GM12878 (cell line): Measurements from ENCODE around the gene RAPGEF6. TPM values are rescaled to one million over a fixed set of nuclear protein-coding genes. Genes with fewer than 3 reads are reported as not detected.

ENCODE experiments used
- ATAC-seq: fragments of 200-7000 bp; cut with Tn5 transposase; 3 replicates; pipeline ENCODE4 v1.9.1; 2020; ENCODE audit warnings: mild to moderate bottlenecking, moderate library complexity
- BruUV-seq: library from RNA; stranded (reverse); fragments of 400-500 nt; replicated peaks from 2 replicates; lab custom pipeline; 2021; lab: Mats Ljungman, UMichigan
- CTCF ChIA-PET: fragments of 300-600 bp; sonication (Branson Sonifier 250); formaldehyde crosslinking; extraction: SDS; loops from one replicate; lab custom pipeline; 2021; ENCODE audit warnings: inconsistent platforms; lab: Yijun Ruan, JAX
- POLR2A ChIA-PET: fragments of 350-600 bp; formaldehyde crosslinking; extraction: SDS; loops from one replicate; lab custom pipeline; 2021; ENCODE audit warnings: inconsistent platforms; lab: Charles Lee
- RAD21 ChIA-PET: fragments of 300-600 bp; sonication (Branson Sonifier 250); formaldehyde crosslinking; loops from one replicate; lab custom pipeline; 2023; ENCODE audit warnings: antibody characterized with exemption; ENCODE audit not compliant: unreplicated experiment; lab: Charles Lee
- SMC1A ChIA-PET: fragments of 300-600 bp; sonication (Branson Sonifier 250); formaldehyde crosslinking; loops from one replicate; lab custom pipeline; 2023; ENCODE audit not compliant: unreplicated experiment, uncharacterized antibody; lab: Charles Lee
- DNase-seq: peaks from one replicate; pipeline ENCODE4 v3.0.0-alpha.2; 2011; ENCODE audit warnings: low read depth, low spot score
- FAIRE-seq: peaks from 3 replicates; lab custom pipeline; 2011; peaks lifted over from hg19 to GRCh38; lab: Jason Lieb, UNC
- H2AFZ ChIP-seq: 2 replicates; pipeline ENCODE4 v1.6.0; 2011; ENCODE audit warnings: low read depth, low read length, control low read depth; ENCODE audit not compliant: control insufficient read depth
- H3K27ac ChIP-seq: 2 replicates; pipeline ENCODE4 v1.5.1; 2011; ENCODE audit warnings: control low read depth; ENCODE audit not compliant: control insufficient read depth, insufficient read depth
- H3K27me3 ChIP-seq, 2 experiments: replicated peaks in 1 of 2; 2 replicates each; pipeline versions ENCODE4 v1.6.0 to v1.6.1; 2011; ENCODE audit warnings: low read length in 1 of 2; ENCODE audit not compliant: control insufficient read depth in 2 of 2, insufficient read depth in 2 of 2
- H3K36me3 ChIP-seq, 2 experiments: 2 replicates each; pipeline ENCODE4 v1.5.1; 2011; ENCODE audit warnings: low read length in 1 of 2; ENCODE audit not compliant: control insufficient read depth in 2 of 2, insufficient read depth in 2 of 2
- H3K4me1 ChIP-seq: 2 replicates; pipeline ENCODE4 v1.6.1; 2011; ENCODE audit warnings: mild to moderate bottlenecking, low read length, moderate library complexity, mixed read lengths; ENCODE audit not compliant: control insufficient read depth, insufficient read depth
- H3K4me2 ChIP-seq: 2 replicates; pipeline ENCODE4 v1.6.0; 2011; ENCODE audit warnings: control low read depth; ENCODE audit not compliant: control insufficient read depth, insufficient read depth
- H3K4me3 ChIP-seq: fragments of 200-600 bp; sonication (generic); 2 replicates; pipeline ENCODE4 v1.5.1; 2016
- H3K79me2 ChIP-seq: 2 replicates; pipeline ENCODE4 v1.6.0; 2011; ENCODE audit warnings: low read length; ENCODE audit not compliant: control insufficient read depth, insufficient read depth
- H3K9ac ChIP-seq: 2 replicates; pipeline ENCODE4 v1.8.0; 2011; ENCODE audit warnings: low read length, control low read depth, mixed read lengths; ENCODE audit not compliant: control insufficient read depth, insufficient read depth
- H3K9me3 ChIP-seq: replicated peaks from 3 replicates; pipeline ENCODE4 v1.5.1; 2011; ENCODE audit warnings: mild to moderate bottlenecking, low read length; ENCODE audit not compliant: control insufficient read depth, insufficient read depth
- H4K20me1 ChIP-seq: 2 replicates; pipeline ENCODE4 v1.6.0; 2011; ENCODE audit not compliant: control insufficient read depth, insufficient read depth
- BCL11A ChIP-seq: IDR thresholded peaks from 2 replicates; pipeline ENCODE4 v1.6.1; 2011; ENCODE audit warnings: low read depth, low read length
- E2F8 ChIP-seq: fragments of 450-650 bp; IDR thresholded peaks from 2 replicates; pipeline ENCODE4 v1.6.1; 2018; ENCODE audit warnings: mild to moderate bottlenecking, low read depth, moderate library complexity; ENCODE audit not compliant: partially characterized antibody
- EP300 ChIP-seq, 2 experiments: fragments of 150-350 bp in 1 of 2; IDR thresholded peaks; 2 replicates each; pipeline ENCODE4 v1.6.1; 2011 to 2012; ENCODE audit warnings: low read depth in 2 of 2, low read length in 2 of 2, borderline replicate concordance in 1 of 2, improper control_type of control experiment in 1 of 2, inconsistent platforms in 1 of 2; ENCODE audit not compliant: control insufficient read depth in 1 of 2
- MTA2 ChIP-seq: fragments of 450-650 bp; IDR thresholded peaks from 2 replicates; pipeline ENCODE4 v1.6.1; 2016; ENCODE audit warnings: low read depth, mild to moderate bottlenecking, moderate library complexity
- NR2F1 ChIP-seq: fragments of 450-650 bp; conservative IDR thresholded peaks from 2 replicates; pipeline ENCODE4 v1.6.1; 2017; ENCODE audit warnings: mild to moderate bottlenecking
- POLR2AphosphoS2 ChIP-seq: IDR thresholded peaks from 2 replicates; pipeline ENCODE4 v1.6.1; 2011; ENCODE audit warnings: low read depth, mild to moderate bottlenecking, low read length, improper control_type of control experiment, moderate library complexity
- RAD21 ChIP-seq: IDR thresholded peaks from 2 replicates; pipeline ENCODE4 v1.6.1; 2011; ENCODE audit warnings: mild to moderate bottlenecking, low read depth, low read length, moderate library complexity; ENCODE audit not compliant: insufficient read depth
- RCOR1 ChIP-seq: conservative IDR thresholded peaks from 2 replicates; pipeline ENCODE4 v1.6.1; 2012; ENCODE audit warnings: low read depth, low read length, improper control_type of control experiment
- RELB ChIP-seq: fragments of 450-650 bp; IDR thresholded peaks from 2 replicates; pipeline ENCODE4 v1.6.1; 2017; ENCODE audit warnings: low read depth, mild to moderate bottlenecking, moderate library complexity
- SMC3 ChIP-seq: IDR thresholded peaks from 2 replicates; pipeline ENCODE4 v1.6.1; 2011; ENCODE audit warnings: low read length, improper control_type of control experiment, borderline replicate concordance
- STAT1 ChIP-seq: fragments of 450-650 bp; conservative IDR thresholded peaks from 2 replicates; pipeline ENCODE4 v1.6.1; 2014; ENCODE audit warnings: antibody characterized with exemption, mild to moderate bottlenecking
- SUZ12 ChIP-seq: fragments of 200-600 bp; sonication (generic); IDR thresholded peaks from one replicate; pipeline ENCODE4 v1.6.1; 2018; ENCODE audit warnings: antibody characterized with exemption, mild to moderate bottlenecking; ENCODE audit not compliant: unreplicated experiment
- YY1 ChIP-seq: IDR thresholded peaks from 2 replicates; pipeline ENCODE4 v1.6.1; 2011; ENCODE audit warnings: low read depth, mild to moderate bottlenecking, low read length
- ZNF274 ChIP-seq: IDR thresholded peaks from one replicate; pipeline ENCODE4 v1.8.0; 2011; ENCODE audit not compliant: insufficient read length, insufficient read depth
- WGBS: methylation state at CpG from one replicate; pipeline ENCODE4 v1.1.6; 2016; ENCODE audit warnings: low lambda C conversion rate; ENCODE audit not compliant: insufficient replicate concordance, insufficient coverage; ENCODE audit errors: missing lambda C conversion rate; 5-methylcytosine and 5-hydroxymethylcytosine counted together
- in situ Hi-C: fragments of 300-500 bp; cut with MboI; formaldehyde crosslinking; loops from 9 replicates; pipeline ENCODE4 v1.14.3; 2018; ENCODE audit warnings: mixed read lengths
- intact Hi-C: fragments of 100-400 bp; cut with micrococcal nuclease; formaldehyde crosslinking; loops from one replicate; pipeline ENCODE4 v1.14.2; 2022; ENCODE audit not compliant: unreplicated experiment
- polyA plus RNA-seq, 11 experiments: library from polyadenylated mRNA; depleted of rRNA in 4 of 11; unstranded in 6 of 11; stranded (reverse) in 5 of 11; fragments of >200 nt; fragmentation: Nextera tagmentation in 4 of 11; fragmentation: Illumina TruSeq in 1 of 11; extraction: Ambion mirVana in 4 of 11; extraction: Trizol in 1 of 11; gene quantifications; 1 replicate in 1 of 11; 2 replicates in 10 of 11; pipeline versions ENCODE4 v1.2.1 to v1.2.3, GENCODE V29; 2011 to 2016; ENCODE audit warnings: inconsistent platforms in 2 of 11, missing spikeins in 2 of 11, low read depth in 1 of 11
- total RNA-seq, 4 experiments: library from RNA; depleted of rRNA in 3 of 4; stranded (reverse); fragments of >200 nt in 3 of 4; fragmentation: Illumina TruSeq in 1 of 4; extraction: Trizol in 1 of 4; gene quantifications; 2 replicates each; pipeline versions ENCODE4 v1.2.1 to v1.2.3, GENCODE V29; 2013 to 2021
- TF ChIP-seq, protein P1 (sequence below): fragments of 150-350 bp; IDR thresholded peaks from 2 replicates; pipeline ENCODE4 v1.6.1; 2016; ENCODE audit warnings: low read depth, low read length

Gene RAPGEF6
- total and polyA plus RNA-seq, 10 of the 15 experiments (the other 5 are each of a cell fraction or from before 2014, with no cell fraction given) = 2.9 to 24.0 (median 14.2) TPM

DNA sequence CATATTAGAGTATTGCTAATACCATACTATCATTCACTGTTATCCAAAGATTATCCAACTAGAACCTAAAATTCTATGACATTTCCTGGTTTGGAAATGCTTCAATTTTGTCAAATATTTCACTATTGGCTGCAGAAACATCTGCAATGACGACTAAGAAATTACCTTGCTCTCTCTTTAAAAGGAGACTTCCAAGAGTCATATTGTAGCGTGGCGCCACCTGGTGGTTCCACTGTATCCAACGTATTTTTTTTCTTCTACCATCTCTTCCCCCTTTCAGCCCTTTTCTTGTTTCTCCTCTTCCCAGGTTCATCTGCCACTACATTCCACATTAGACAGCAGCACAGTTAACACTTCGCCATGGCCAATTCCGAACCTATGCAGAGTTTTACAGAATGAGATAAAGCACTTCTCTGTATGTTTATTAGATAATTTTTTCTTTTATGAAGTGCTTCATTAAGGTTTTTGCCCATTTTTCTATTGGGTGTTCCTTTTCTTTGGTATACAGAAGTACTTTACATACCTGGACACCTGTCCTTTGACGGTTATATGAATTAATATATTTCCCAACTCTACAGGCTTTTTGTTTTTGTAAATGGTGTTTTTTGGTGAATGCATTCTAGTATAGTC lies 217.7 kb downstream of the RAPGEF6 start:
- H3K4me2 ChIP-seq = peak overlapping the region; percentile 72; the same call in 1 of the 2 replicates
- H3K4me1 ChIP-seq = peaks cover 18% of the 10 kb centered on the region
- ChIA-PET POLR2A (interaction anchor here (1.0 kb wide), 1 partner anchor 152 kb away, joined by 3 read pairs; no protein-coding TSS in a partner anchor), RAD21 (interaction anchor here (0.7 to 1.8 kb wide), 5 partner anchors 23 to 546 kb away, joined by 3 to 13 read pairs (median 4); no protein-coding TSS in a partner anchor), SMC1A (interaction anchor here (0.9 to 3.6 kb wide), 5 partner anchors 22 to 151 kb away, joined by 3 to 27 read pairs (median 18); no protein-coding TSS in a partner anchor), CTCF (interaction anchor here (0.7 to 1.7 kb wide), 7 partner anchors 9 to 270 kb away, joined by 3 to 8 read pairs (median 4); no protein-coding TSS in a partner anchor)
- no peaks in the 10 kb centered on the region for H3K79me2 ChIP-seq
- WGBS = 0% methylated on average over 7 of the region's 7 CpGs
- H3K9ac ChIP-seq = no peak overlapping the region
- in situ Hi-C loops (loop anchor here (10.0 to 25.0 kb wide), 2 partner anchors 553 to 1305 kb away; no protein-coding TSS in a partner anchor), intact Hi-C loops (loop anchor here (1.0 to 5.0 kb wide), 8 partner anchors 23 to 1310 kb away; partner anchors contain the start of gene HINT1)
- ATAC-seq = peak; percentile 65
- BruUV-seq = TSS peak; percentile 35
- no peaks in the 10 kb centered on the region for H4K20me1 ChIP-seq
- no peak overlapping the region for H3K4me3 ChIP-seq
- no peaks in the 10 kb centered on the region for H3K27me3 ChIP-seq
- no peak for FAIRE-seq
- H3K27ac ChIP-seq = no peak overlapping the region
- peaks cover 0 to 10% of the 10 kb centered on the region in 2 experiments; a peak in 1 of 4 replicates for H3K36me3 ChIP-seq
- no peak overlapping the region for H2AFZ ChIP-seq
- no peaks in the 10 kb centered on the region for H3K9me3 ChIP-seq
- DNase-seq = peak; percentile 34
- TF ChIP-seq MTA2 (no peak), STAT1 (no peak), RELB (no peak), RAD21 (peak; percentile 82), NR2F1 (no peak), E2F8 (no peak), SUZ12 (no peak), ZNF274 (no peak), POLR2AphosphoS2 (no peak), SMC3 (peak; percentile 83), BCL11A (no peak), RCOR1 (no peak), EP300 (IDR thresholded peaks at IDR 0.05; ENCODE audit: borderline replicate concordance in 1 of 2, control insufficient read depth in 1 of 2, low read depth in 2 of 2, low read length in 2 of 2) (no peak), YY1 (0 out of 2 replicates have a peak, but pooled peaks have one; percentile 41)
- TF ChIP-seq, protein P1, sequence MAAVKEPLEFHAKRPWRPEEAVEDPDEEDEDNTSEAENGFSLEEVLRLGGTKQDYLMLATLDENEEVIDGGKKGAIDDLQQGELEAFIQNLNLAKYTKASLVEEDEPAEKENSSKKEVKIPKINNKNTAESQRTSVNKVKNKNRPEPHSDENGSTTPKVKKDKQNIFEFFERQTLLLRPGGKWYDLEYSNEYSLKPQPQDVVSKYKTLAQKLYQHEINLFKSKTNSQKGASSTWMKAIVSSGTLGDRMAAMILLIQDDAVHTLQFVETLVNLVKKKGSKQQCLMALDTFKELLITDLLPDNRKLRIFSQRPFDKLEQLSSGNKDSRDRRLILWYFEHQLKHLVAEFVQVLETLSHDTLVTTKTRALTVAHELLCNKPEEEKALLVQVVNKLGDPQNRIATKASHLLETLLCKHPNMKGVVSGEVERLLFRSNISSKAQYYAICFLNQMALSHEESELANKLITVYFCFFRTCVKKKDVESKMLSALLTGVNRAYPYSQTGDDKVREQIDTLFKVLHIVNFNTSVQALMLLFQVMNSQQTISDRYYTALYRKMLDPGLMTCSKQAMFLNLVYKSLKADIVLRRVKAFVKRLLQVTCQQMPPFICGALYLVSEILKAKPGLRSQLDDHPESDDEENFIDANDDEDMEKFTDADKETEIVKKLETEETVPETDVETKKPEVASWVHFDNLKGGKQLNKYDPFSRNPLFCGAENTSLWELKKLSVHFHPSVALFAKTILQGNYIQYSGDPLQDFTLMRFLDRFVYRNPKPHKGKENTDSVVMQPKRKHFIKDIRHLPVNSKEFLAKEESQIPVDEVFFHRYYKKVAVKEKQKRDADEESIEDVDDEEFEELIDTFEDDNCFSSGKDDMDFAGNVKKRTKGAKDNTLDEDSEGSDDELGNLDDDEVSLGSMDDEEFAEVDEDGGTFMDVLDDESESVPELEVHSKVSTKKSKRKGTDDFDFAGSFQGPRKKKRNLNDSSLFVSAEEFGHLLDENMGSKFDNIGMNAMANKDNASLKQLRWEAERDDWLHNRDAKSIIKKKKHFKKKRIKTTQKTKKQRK = no peak
